Activated CD8-positive, alpha-beta T cell treated with anti-CD3 and anti-CD28 coated beads for 36 hours (primary cell): ENCODE measurements around the gene SLC9A3. TPM values are rescaled to one million over a fixed set of nuclear protein-coding genes. Genes with fewer than 3 reads are reported as not detected.
A peak's percentile ranks its signal among the peaks of the same experiment; 100 is the strongest.

Experiments
- ATAC-seq: fragments of 200-7000 bp; cut with Tn5 transposase; one replicate; pipeline ENCODE4 v1.10.0; 2021; ENCODE audit warnings: mild to moderate bottlenecking, moderate library complexity
- CTCF ChIA-PET: fragments of 350-600 bp; sonication (Branson Sonifier 250); formaldehyde crosslinking; loops from one replicate; lab custom pipeline; 2021; ENCODE audit warnings: antibody characterized with exemption; lab: Charles Lee
- POLR2A ChIA-PET: fragments of 350-600 bp; sonication (Branson Sonifier 250); formaldehyde crosslinking; loops from one replicate; lab custom pipeline; 2021; ENCODE audit warnings: antibody characterized with exemption; lab: Charles Lee
- DNase-seq: peaks from one replicate; pipeline ENCODE4 v3.0.0-alpha.2; 2020
- H3K27ac Mint-ChIP-seq: one replicate; pipeline ENCODE4 v1.8.0; 2021; ENCODE audit warnings: mild to moderate bottlenecking, mixed read lengths
- H3K27me3 Mint-ChIP-seq: one replicate; pipeline ENCODE4 v1.8.0; 2021; ENCODE audit warnings: mixed read lengths
- H3K36me3 Mint-ChIP-seq: one replicate; pipeline ENCODE4 v1.8.0; 2021; ENCODE audit warnings: low read depth, mixed read lengths
- H3K4me1 Mint-ChIP-seq: one replicate; pipeline ENCODE4 v1.8.0; 2021; ENCODE audit warnings: low read depth, mixed read lengths
- H3K4me3 Mint-ChIP-seq: one replicate; pipeline ENCODE4 v1.8.0; 2021; ENCODE audit warnings: mild to moderate bottlenecking, moderate library complexity, mixed read lengths
- H3K9me3 Mint-ChIP-seq: one replicate; pipeline ENCODE4 v1.8.0; 2021; ENCODE audit warnings: mixed read lengths
- CTCF ChIP-seq: fragments of 200-600 bp; IDR thresholded peaks from one replicate; pipeline ENCODE4 v1.8.0; 2022; ENCODE audit warnings: antibody characterized with exemption, mild to moderate bottlenecking
- intact Hi-C: fragments of 100-400 bp; cut with micrococcal nuclease; formaldehyde crosslinking; loops from one replicate; pipeline ENCODE4 v1.10.0; 2022
- total RNA-seq, 2 experiments: library from RNA; stranded (reverse); gene quantifications; one replicate each; pipeline ENCODE4 v1.2.3, GENCODE V29; 2021

Gene SLC9A3
- total RNA-seq, 2 experiments from 2014 or later: 3.2 to 3.3 TPM

GRCh38 chr5:484556-484955 lies 39.7 kb downstream of the SLC9A3 start:
- Mint-ChIP-seq H3K27me3 (peaks cover 2% of the 10 kb centered on the region), H3K4me3 (no peak overlapping the region), H3K27ac (no peak overlapping the region), H3K9me3 (no peaks in the 10 kb centered on the region), H3K4me1 (peaks cover 9% of the 10 kb centered on the region), H3K36me3 (no peaks in the 10 kb centered on the region)
- ChIA-PET CTCF (no interaction called here), POLR2A (no interaction called here)
- no peak for ATAC-seq
- DNase-seq: no peak
- intact Hi-C loops: no loop called here
- TF ChIP-seq CTCF: no peak

- ATAC-seq (peak; percentile 52), DNase-seq (peak; percentile 43)
- Mint-ChIP-seq H3K27ac (no peak overlapping the region), H3K4me1 (peaks cover 9% of the 10 kb centered on the region), H3K4me3 (no peak overlapping the region), H3K36me3 (no peaks in the 10 kb centered on the region), H3K9me3 (no peaks in the 10 kb centered on the region), H3K27me3 (peaks cover 2% of the 10 kb centered on the region)
- TF ChIP-seq CTCF: no peak
- intact Hi-C loops: no loop called here
- ChIA-PET CTCF (no interaction called here), POLR2A (no interaction called here)
Observed at GRCh38 chr5:483434-484140, 40.7 kb downstream of the SLC9A3 start.

GRCh38 chr5:483011-483410 lies 41.2 kb downstream of the SLC9A3 start:
- no peak for ATAC-seq
- ChIA-PET CTCF (no interaction called here), POLR2A (no interaction called here)
- no peak overlapping the region for H3K27ac Mint-ChIP-seq
- no peaks in the 10 kb centered on the region for H3K9me3 Mint-ChIP-seq
- intact Hi-C loops: no loop called here
- no peak overlapping the region for H3K4me3 Mint-ChIP-seq
- H3K27me3 Mint-ChIP-seq: peaks cover 2% of the 10 kb centered on the region
- TF ChIP-seq CTCF: no peak
- DNase-seq: no peak
- peaks cover 9% of the 10 kb centered on the region for H3K4me1 Mint-ChIP-seq
- no peaks in the 10 kb centered on the region for H3K36me3 Mint-ChIP-seq

GRCh38 chr5:482506-482905 lies 41.7 kb downstream of the SLC9A3 start:
- ChIA-PET POLR2A (no interaction called here), CTCF (no interaction called here)
- TF ChIP-seq CTCF: no peak
- intact Hi-C loops: no loop called here
- DNase-seq: no peak
- Mint-ChIP-seq H3K4me1 (peaks cover 9% of the 10 kb centered on the region), H3K9me3 (no peaks in the 10 kb centered on the region), H3K36me3 (peaks cover 2% of the 10 kb centered on the region), H3K27ac (no peak overlapping the region), H3K4me3 (no peak overlapping the region), H3K27me3 (peaks cover 2% of the 10 kb centered on the region)
- ATAC-seq: no peak

- POLR2A ChIA-PET: no interaction called here
- Mint-ChIP-seq H3K9me3 (no peaks in the 10 kb centered on the region), H3K4me3 (no peak overlapping the region), H3K27me3 (peaks cover 2% of the 10 kb centered on the region), H3K4me1 (peaks cover 9% of the 10 kb centered on the region), H3K36me3 (peaks cover 4% of the 10 kb centered on the region), H3K27ac (no peak overlapping the region)
- DNase-seq (no peak), ATAC-seq (no peak)
- CTCF ChIA-PET: no interaction called here
- no peak for TF ChIP-seq CTCF
- intact Hi-C loops: no loop called here
Observed at GRCh38 chr5:482021-482420, 42.2 kb downstream of the SLC9A3 start.
